ENCODE data around the gene APOBR. TPM values are rescaled to one million over a fixed set of nuclear protein-coding genes. Genes with fewer than 3 reads are reported as not detected.

APOBR gene
- total and polyA plus RNA-seq, 9 of the 15 experiments (the other 6 are each of a cell fraction or from before 2014, with no cell fraction given), result 0.08 to 6.1 (median 2.8) TPM; not detected in 1

- TF ChIP-seq, protein P1, sequence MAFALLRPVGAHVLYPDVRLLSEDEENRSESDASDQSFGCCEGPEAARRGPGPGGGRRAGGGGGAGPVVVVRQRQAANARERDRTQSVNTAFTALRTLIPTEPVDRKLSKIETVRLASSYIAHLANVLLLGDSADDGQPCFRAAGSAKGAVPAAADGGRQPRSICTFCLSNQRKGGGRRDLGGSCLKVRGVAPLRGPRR (CRISPR knock-in tag; IDR thresholded peaks at IDR 0.05), result no peak
- TF ChIP-seq HMGN3 (IDR thresholded peaks at IDR 0.05; ENCODE audit: borderline replicate concordance, extremely low read depth, insufficient read length, low read depth, low read length), result no peak
- TF ChIP-seq FOXM1 (IDR thresholded peaks at IDR 0.05; ENCODE audit: low read depth), result no peak
- no peak for TF ChIP-seq FOXM1 (CRISPR knock-in tag; IDR thresholded peaks at IDR 0.05; ENCODE audit: low read depth)
- TF ChIP-seq MEF2D (tag; conservative IDR thresholded peaks at IDR 0.05; ENCODE audit: low read depth), result no peak
- TF ChIP-seq SAFB2 (IDR thresholded peaks at IDR 0.05; ENCODE audit: borderline replicate concordance, low read depth, low read length, severe bottlenecking), result no peak
- TF ChIP-seq ZKSCAN1 (IDR thresholded peaks at IDR 0.05; ENCODE audit: low read depth, low read length), result no peak
- TF ChIP-seq FOSL1 (tag; conservative IDR thresholded peaks at IDR 0.05), result 0 out of 2 replicates have a peak, but pooled peaks have one; percentile 35
- no peak for TF ChIP-seq EZH2 (IDR thresholded peaks at IDR 0.05; ENCODE audit: borderline replicate concordance, low read depth, low read length)
- TF ChIP-seq POLR2B (IDR thresholded peaks at IDR 0.05; ENCODE audit: low read depth, partially characterized antibody), result no peak
- TF ChIP-seq NR3C1 (CRISPR knock-in tag; IDR thresholded peaks at IDR 0.05), result no peak
- peak; percentile 30; the same call in 1 of the 2 replicates for TF ChIP-seq ARID1B (IDR thresholded peaks at IDR 0.05)
- no peak for TF ChIP-seq ZNF347 (CRISPR knock-in tag; IDR thresholded peaks at IDR 0.05; ENCODE audit: low read depth)
- TF ChIP-seq, protein P2, sequence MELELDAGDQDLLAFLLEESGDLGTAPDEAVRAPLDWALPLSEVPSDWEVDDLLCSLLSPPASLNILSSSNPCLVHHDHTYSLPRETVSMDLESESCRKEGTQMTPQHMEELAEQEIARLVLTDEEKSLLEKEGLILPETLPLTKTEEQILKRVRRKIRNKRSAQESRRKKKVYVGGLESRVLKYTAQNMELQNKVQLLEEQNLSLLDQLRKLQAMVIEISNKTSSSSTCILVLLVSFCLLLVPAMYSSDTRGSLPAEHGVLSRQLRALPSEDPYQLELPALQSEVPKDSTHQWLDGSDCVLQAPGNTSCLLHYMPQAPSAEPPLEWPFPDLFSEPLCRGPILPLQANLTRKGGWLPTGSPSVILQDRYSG (tag; conservative IDR thresholded peaks at IDR 0.05; ENCODE audit: low read depth), result no peak
- TF ChIP-seq ZNF561 (CRISPR knock-in tag; conservative IDR thresholded peaks at IDR 0.05), result no peak
- TF ChIP-seq, protein P3, sequence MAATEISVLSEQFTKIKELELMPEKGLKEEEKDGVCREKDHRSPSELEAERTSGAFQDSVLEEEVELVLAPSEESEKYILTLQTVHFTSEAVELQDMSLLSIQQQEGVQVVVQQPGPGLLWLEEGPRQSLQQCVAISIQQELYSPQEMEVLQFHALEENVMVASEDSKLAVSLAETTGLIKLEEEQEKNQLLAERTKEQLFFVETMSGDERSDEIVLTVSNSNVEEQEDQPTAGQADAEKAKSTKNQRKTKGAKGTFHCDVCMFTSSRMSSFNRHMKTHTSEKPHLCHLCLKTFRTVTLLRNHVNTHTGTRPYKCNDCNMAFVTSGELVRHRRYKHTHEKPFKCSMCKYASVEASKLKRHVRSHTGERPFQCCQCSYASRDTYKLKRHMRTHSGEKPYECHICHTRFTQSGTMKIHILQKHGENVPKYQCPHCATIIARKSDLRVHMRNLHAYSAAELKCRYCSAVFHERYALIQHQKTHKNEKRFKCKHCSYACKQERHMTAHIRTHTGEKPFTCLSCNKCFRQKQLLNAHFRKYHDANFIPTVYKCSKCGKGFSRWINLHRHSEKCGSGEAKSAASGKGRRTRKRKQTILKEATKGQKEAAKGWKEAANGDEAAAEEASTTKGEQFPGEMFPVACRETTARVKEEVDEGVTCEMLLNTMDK (IDR thresholded peaks at IDR 0.05; ENCODE audit: borderline replicate concordance, insufficient read depth, low read depth, low read length, poor library complexity, severe bottlenecking), result no peak
- TF ChIP-seq ZNF197 (CRISPR knock-in tag; IDR thresholded peaks at IDR 0.05; ENCODE audit: low read depth), result peak; percentile 36; the same call in 1 of the 2 replicates
- TF ChIP-seq SUPT5H (IDR thresholded peaks at IDR 0.05), result peak; percentile 38; the same call in 1 of the 2 replicates
- TF ChIP-seq ZNF253 (CRISPR knock-in tag; conservative IDR thresholded peaks at IDR 0.05), result no peak
- TF ChIP-seq ZFX (CRISPR knock-in tag; IDR thresholded peaks at IDR 0.05), result peak; percentile 74
- TF ChIP-seq, protein P4, sequence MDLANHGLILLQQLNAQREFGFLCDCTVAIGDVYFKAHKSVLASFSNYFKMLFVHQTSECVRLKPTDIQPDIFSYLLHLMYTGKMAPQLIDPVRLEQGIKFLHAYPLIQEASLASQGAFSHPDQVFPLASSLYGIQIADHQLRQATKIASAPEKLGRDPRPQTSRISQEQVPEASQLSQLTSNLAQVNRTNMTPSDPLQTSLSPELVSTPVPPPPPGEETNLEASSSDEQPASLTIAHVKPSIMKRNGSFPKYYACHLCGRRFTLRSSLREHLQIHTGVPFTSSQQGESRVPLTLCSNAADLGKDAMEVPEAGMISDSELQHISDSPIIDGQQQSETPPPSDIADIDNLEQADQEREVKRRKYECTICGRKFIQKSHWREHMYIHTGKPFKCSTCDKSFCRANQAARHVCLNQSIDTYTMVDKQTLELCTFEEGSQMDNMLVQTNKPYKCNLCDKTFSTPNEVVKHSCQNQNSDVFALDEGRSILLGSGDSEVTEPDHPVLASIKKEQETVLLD (IDR thresholded peaks at IDR 0.05), result 0 out of 2 replicates have a peak, but pooled peaks have one; percentile 32
- TF ChIP-seq EP400 (IDR thresholded peaks at IDR 0.05), result no peak
- peak; percentile 36; the same call in 1 of the 2 replicates for TF ChIP-seq HIVEP1 (CRISPR knock-in tag; IDR thresholded peaks at IDR 0.05)
- TF ChIP-seq ZNF311 (CRISPR knock-in tag; IDR thresholded peaks at IDR 0.05), result no peak
- no peak for TF ChIP-seq ZNF12 (CRISPR knock-in tag; IDR thresholded peaks at IDR 0.05)
Measured at GRCh38 chr16:28494121-28494851, at the start of gene APOBR (continued).
